CMK (cell line): Measurements from ENCODE around the gene KLK7.

Experiments used
- DNase-seq: peaks from one replicate; pipeline ENCODE4 v3.0.0-alpha.2; 2010; ENCODE audit warnings: low read depth

The KLK7 gene

GRCh38 chr19:50983625-50984292 is at the start of gene KLK7:
Gene KLK7, minus strand, starts transcription at chr19:50983917. Its CDS starts 1,518 bp downstream, at chr19:50982399.
- no peak for DNase-seq

GRCh38 chr19:51031880-51032225 is 48.1 kb upstream of the KLK7 start:
- DNase-seq: no peak

DNA sequence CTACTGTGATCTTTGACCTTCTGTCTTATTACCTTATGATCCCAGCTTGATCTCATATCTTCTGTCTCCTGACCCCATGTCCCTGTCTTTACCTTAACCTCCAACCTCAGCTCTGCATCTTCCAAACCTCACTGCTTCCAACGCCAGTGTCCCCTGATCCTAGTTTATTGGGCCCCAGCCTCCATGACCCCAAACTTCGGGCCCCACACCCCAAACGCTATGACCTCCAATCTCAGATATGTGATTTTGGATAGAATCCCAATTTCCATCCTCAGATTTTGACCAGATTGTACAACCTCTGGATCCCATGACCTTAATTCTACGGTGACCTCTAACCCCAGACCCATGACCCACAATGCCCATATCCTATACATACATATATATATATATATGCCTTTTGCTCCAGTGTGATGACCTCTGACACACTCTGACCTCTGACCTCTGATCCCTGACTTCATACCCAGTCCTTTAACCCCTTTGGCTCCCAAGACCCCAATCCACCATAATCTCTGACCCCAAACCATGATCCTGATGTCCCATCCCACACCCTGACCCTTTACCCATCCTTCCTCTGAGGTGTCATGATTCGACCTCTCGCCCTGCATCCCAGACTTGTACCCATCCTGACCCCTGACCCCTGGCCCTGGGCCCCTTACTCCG is 47.6 kb upstream of the KLK7 start:
- DNase-seq: no peak

DNA sequence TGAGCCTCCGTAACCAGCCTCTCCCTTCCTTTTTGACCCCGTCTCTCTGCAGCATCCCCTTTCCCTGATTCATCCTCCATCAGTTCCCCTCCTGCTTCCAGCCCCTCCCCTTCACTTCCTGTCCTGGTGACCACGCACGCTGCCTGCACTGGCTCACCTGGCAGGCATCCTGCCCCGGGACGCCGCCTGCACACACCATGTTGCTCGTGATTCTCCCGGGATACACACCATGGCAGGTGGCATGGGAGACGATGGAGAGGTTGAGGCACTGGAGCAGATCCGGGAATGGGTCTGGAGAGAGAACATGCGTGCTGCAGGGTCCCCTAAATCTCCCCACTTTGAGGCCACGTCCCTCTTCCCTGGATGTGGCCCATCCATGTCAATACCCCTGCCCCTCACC is 46.9 kb upstream of the KLK7 start:
- DNase-seq: no peak

DNA sequence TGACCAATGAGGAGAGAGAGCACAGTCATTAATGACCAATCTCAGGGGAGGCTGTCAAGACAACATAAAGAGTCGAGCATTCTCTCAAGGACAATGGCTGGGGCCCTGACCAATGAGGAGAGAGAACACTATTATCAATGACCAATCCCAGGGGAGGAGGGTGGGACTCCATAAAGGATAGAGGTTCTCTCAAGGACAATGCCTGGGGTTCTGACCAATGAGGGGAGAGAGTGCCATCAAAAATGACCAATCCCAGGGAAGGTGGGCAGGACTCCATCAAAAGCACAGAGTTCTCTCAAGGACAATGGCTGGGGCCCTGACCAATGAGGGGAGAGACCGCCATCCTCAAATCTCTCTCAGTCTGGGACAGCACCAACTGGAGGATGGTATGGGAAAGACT is 46.0 kb upstream of the KLK7 start:
- DNase-seq: no peak

DNA sequence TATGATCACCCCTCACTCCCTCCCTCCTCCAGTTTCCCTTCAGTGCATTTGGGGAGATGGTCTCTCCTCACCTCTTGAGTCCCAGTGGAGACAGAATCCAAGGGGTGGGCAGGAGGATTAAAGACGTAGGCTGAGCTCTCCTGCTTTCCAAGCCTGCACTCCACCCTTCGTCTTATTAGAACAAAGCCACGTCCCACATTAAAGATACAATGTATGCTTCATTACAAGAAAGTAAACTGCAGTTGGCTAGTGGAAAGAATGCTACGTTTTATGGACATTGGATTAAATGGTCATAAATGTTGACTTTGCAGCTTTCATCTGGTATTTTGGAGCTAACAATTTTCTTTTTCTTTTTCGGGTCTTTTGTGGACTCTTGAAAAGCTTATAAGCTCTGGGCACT is 44.2 kb upstream of the KLK7 start:
- no peak for DNase-seq

DNA sequence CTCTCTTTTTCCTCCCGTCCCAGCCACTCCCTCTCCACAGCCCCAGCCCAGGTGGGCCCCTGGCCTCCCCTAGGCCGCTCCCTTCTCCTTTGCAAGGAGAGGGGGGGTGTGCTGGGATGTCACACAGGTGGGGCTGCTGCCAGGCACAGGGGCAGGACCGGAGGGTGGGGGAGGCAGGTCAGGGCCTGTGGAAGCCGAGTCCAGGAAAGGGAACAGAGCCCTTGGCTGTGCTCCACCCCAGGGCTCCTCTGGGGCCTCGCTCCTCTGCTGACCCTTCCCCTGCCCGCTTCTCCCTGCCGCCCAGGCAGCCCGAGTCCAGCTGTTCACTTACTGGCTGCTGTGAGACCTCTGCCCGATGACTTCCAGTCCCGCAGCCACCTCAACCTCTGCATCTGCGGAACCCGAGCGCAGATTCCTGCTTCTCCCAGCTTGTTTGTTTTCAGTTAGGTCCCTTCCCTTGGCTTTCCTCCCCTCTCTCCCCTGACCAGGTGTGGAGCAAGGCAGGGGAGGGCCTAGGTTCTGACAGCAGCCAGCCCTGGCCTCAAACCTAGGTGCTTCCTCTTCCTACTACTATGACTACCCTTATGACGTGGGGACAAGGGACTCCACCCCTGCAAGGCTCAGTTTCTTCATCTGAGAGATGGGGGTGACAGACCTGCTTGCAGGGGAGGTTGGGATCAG is 43.5 kb upstream of the KLK7 start:
- DNase-seq: no peak

GRCh38 chr19:51026554-51026831 is 42.8 kb upstream of the KLK7 start, which contains the start of gene KLK11:
Gene KLK11, minus strand, starts transcription at chr19:51026616. Its CDS starts 985 bp downstream, at chr19:51025631.
- no peak for DNase-seq

DNA sequence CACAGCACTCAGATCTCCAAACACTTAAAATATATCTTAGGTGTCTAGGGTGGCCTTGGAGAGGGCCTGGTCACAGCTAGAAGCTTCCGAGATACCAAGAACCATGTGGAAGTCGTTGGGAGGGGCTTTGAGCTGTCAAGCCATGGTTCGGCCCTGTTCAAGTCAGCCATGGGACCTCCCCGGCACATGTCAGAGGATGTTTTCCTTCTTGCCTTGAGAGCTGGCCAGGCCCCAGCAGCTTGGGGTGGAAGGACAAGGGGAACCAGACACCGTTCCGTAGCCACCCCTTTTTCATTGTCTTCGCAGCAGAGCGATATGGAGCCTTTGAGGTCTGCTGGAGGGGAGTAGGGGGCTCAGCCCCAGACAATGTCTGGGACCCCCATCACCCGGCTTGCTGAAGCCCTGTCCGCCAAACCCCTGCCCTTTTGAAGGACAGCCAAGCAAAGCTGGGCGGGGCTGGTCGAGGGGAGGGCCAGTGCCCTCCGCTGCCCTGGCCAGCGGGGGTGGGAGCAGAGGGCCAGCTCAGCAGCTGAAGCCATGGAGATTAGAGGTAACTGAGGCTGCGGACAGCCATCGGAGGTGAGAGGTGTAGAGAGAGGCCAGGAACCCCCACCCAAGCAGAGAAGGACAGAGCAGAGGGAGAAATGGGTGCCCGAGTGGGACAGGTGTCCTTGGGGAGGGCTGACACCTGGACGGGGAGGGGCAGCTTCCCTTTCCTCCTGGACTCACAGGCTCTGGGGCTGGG is 42.3 kb upstream of the KLK7 start:
- DNase-seq: no peak

DNA sequence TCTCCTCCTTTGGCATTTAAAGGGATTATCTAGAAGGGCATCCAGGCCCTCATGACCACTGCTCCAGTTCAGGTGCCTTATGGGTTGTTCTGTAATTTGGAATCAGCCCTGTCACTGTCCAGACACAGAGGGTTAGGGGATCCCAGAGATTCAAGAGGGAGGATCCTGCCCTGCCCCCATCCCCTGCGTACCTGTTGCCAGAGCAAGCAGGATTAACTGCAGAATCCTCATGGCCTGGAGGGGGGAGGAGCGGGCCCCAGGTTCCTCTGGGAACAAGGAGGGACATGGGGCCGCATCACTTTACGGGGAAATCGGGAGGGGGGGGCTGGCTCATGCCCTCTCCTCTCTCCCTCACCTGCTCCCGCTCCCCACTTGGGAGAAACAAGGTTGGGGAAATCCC is 41.7 kb upstream of the KLK7 start:
- DNase-seq: no peak

GRCh38 chr19:51024924-51025323 is 41.2 kb upstream of the KLK7 start:
- no peak for DNase-seq

- DNase-seq: no peak
These were observed 40.2 kb upstream of the KLK7 start for GRCh38 chr19:51023946-51024345.

GRCh38 chr19:51022526-51022925 is 38.8 kb upstream of the KLK7 start:
- no peak for DNase-seq

GRCh38 chr19:51020988-51021651 is 37.4 kb upstream of the KLK7 start:
- no peak for DNase-seq

- DNase-seq: no peak
These were observed 35.8 kb upstream of the KLK7 start, which contains the start of gene KLK10 for GRCh38 chr19:51019544-51019925. Gene KLK10, minus strand, starts transcription at chr19:51019709. Its CDS starts 579 bp downstream, at chr19:51019130.

- no peak for DNase-seq
These were observed 35.2 kb upstream of the KLK7 start for GRCh38 chr19:51018745-51019543.

GRCh38 chr19:51016798-51017683 is 33.3 kb upstream of the KLK7 start:
- peak; percentile 12 for DNase-seq

DNA sequence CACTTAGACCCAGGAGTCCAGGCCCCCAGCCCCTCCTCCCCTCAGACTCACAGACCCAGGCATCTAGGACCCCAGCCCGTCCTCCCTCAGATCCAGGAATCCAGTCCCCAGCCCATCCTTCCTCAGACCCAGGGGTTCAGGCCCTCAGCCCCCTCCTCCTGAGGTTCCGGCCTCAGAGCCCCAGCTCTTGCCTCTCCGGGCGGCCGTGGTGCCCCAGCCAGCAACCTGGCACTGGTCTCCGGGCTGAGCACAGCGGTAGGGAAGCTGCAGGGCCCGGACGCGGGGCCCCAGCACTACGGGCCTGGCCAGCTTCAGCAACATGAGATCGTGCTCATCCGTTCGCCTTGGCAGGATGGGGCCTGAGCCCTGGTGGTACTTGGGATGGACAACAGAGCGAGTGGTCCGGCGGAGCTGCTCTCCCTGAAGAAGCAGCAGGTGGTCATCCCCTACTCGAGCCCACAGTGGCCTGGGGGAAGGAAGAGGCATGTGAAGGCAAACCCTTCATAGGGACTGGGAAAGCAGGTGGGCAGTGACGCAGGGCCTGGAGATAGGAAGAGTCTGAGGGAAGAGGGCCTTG is 32.1 kb upstream of the KLK7 start:
- DNase-seq: no peak

DNA sequence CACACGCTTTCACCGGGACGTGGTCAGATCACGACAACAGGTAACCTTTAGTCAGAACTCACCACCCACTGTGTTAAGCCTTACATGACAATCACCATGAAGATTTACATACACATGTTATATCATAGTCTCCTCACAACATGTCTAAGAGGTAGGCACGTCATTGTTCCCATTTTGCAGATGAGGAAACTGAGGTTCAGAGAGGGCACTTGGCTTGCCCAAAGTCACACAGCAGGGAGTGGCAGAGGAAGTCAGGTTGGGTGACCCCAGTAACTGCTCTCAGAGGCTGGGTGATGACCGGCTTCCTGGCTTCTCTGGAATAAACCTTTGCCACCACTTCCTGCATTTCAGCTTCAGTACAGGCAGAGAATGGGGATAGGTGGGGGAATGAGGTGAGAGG is 30.5 kb upstream of the KLK7 start:
- no peak for DNase-seq

- DNase-seq: no peak
These were observed 29.0 kb upstream of the KLK7 start for GRCh38 chr19:51012661-51013190.
